Caki2 (cell line): Measurements from ENCODE around the gene LGR4. TPM values are rescaled to one million over a fixed set of nuclear protein-coding genes. Genes with fewer than 3 reads are reported as not detected.

Experiments used
- DNase-seq: peaks from one replicate; pipeline ENCODE4 v3.0.0-alpha.2; 2015; ENCODE audit warnings: low read depth
- in situ Hi-C: cut with HindIII; loops from 2 replicates; pipeline ENCODE4 v1.10.0; 2016; ENCODE audit warnings: low sequenced_read_pairs, low pct_unique_long_range_greater_than_20kb, mixed read lengths
- total RNA-seq: library from RNA; depleted of rRNA; stranded (reverse); fragments of >200 nt; shearing (Covaris generic); gene quantifications from 2 replicates; pipeline ENCODE4 v1.2.3, GENCODE V29; 2014; ENCODE audit warnings: low replicate concordance

The LGR4 gene
- total RNA-seq, 1 experiment from 2014 or later = 58.4 TPM

DNA sequence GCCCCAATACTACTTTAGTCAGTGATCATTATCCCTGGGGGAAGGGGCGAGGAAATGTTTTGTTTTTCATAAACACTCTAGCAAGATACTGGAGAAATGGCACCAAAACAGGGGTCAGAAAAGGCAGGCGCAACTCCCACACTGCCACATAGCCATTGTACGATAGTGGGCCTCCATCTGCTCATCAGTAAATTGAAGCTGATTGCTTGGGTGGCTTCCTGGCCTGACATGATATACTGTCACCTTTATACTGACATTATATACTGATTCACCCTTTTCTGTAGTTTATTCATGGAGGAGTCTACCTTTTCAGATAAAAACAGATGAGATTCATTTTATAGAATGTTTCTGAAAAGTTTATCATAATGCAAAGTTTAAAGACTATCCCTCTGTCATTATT is 57.9 kb downstream of the LGR4 start:
- no peak for DNase-seq
- in situ Hi-C loops = no loop called here

DNA sequence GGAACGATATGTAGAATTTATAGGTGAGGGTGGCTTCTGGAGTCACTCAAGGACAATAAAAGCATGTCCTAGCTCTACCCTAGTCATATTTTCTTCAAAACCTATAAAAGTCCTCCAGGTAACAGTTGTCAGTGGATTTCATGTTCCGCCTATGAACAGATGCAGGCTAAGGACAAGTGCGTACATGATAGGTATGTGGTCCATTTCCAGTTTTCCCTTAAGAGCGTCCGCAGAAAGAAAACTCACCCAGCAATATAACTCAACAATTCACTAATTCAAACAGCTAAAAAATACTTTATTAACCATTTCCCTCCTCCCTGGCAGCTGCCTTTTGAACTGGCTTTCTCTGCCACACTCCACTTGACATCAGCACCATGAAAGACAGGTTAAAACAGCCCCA is 59.4 kb downstream of the LGR4 start:
- DNase-seq = no peak
- in situ Hi-C loops = no loop called here

DNA sequence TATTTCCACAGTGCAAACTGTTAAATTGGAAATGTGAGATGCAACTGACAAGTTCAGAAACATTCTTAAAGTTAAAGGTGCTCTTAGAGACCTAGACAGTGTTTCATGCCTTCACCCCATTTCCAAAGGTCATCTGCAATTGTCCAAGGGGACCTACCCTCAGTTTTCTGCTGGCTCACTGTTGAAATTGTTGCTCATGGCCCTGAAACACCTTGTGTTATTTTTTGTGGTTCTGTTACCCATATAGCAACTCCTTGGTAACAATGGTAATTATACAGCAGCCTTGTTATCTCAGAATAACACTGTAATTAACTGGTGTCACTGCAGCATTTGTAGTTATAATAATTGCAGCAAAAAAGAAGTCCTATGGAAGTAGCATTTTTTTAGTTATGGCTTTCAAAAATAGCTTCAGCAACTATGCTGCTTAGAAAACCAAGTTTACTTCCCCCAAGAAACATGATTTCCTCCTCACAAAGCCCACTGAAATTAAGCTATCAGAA is 60.3 kb downstream of the LGR4 start:
- no peak for DNase-seq
- in situ Hi-C loops = no loop called here

DNA sequence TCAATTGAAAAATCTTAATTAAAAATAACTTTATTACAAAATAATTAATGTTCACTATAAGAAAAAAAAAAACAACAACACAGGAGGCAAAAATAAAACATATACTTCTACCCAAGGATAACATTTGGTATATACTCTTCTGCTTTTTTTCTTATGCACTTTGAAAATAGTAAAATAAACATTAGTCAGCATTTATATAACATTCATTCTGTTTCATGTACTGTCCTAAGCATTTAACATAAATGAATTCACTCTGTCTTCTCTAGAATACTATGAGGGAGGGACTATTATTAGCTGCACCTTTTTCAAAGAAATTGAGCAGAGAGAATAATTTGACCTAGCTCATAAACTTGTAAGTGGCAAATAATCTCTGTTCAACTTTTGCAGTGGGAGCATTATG is 61.3 kb downstream of the LGR4 start:
- no peak for DNase-seq
- in situ Hi-C loops = no loop called here

DNA sequence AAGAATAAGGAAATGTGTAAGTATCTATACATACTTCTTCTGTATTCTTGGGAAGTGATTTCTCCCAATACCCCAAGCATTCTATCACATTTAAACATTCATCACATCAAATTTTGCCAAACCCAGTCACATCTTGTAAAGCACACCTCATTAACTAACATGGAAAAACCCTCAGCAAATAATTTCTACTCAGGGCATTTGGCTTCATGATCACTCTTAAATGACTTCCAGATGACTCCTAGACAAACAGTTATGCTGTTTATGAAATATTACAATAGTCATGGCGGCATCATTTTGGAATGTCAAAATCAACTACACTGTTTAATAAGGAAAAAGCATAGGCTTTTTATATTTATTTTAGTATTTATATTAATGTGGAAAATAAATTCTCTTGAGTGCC is 62.3 kb downstream of the LGR4 start:
- no peak for DNase-seq
- in situ Hi-C loops = no loop called here

DNA sequence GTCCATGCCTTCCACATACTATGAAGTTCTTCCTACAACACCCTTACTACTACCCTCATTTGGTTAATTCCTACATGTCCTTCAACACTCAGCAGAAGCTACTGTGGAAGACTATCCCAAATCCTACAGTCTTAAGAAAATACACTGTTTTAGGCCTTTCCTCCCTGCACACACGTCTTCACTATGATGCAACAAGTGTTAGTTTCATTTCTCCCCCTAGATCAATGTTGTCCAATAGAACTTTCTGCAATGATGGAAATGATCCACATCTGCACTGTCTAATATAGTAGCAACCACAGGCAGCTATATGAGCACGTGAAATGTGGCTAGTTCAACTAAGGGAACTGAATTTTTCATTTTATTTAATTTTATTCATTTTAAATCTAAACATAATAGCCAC is 62.8 kb downstream of the LGR4 start:
- in situ Hi-C loops = no loop called here

DNA sequence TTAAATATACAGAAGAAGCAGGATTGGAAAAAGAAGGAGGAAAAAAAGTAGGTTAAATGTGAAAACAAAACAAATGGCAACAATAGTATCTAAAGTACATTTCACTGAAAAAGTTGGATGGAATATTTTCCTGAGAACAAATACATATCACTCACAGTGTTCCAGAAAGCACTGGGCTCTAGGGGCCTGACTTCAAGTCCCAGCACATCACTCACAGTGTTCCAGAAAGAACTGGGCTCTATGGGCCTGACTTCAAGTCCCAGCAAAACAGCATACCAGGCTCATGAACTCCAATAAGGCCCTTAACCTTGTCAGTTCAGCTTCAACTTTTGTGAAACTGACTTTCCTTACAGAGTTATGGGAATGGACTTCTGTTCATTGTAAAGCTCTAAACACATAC is 63.5 kb downstream of the LGR4 start:
- in situ Hi-C loops = no loop called here
- no peak for DNase-seq

More for the DNA sequence above, 62.8 kb downstream of the LGR4 start:
- DNase-seq = no peak

DNA sequence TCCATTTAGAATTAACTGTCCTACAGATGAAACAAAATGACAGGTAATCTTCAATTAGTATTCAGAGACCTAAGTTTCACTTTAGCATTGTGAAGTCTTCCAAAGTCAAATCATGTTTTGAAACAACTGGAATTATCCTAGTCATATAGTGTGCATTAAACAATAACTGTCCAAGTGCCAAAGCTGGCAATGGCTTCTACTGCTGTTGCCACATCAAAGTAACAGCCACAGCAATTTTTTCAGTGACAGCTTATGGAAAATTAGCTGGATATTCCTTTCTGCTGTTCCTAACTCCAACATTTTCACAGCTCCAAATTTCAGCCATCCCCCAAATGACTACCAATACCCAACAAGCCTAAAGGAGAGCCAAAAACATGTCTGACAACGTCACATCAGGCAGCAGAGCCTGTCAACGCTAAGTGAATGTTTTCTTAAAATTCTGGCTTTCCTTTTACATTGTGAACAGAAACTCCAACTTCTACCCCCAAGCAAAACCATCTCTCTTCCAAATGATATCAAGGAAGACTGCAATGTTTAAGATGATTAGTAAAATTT is 64.3 kb downstream of the LGR4 start:
- in situ Hi-C loops = no loop called here
- no peak for DNase-seq

DNA sequence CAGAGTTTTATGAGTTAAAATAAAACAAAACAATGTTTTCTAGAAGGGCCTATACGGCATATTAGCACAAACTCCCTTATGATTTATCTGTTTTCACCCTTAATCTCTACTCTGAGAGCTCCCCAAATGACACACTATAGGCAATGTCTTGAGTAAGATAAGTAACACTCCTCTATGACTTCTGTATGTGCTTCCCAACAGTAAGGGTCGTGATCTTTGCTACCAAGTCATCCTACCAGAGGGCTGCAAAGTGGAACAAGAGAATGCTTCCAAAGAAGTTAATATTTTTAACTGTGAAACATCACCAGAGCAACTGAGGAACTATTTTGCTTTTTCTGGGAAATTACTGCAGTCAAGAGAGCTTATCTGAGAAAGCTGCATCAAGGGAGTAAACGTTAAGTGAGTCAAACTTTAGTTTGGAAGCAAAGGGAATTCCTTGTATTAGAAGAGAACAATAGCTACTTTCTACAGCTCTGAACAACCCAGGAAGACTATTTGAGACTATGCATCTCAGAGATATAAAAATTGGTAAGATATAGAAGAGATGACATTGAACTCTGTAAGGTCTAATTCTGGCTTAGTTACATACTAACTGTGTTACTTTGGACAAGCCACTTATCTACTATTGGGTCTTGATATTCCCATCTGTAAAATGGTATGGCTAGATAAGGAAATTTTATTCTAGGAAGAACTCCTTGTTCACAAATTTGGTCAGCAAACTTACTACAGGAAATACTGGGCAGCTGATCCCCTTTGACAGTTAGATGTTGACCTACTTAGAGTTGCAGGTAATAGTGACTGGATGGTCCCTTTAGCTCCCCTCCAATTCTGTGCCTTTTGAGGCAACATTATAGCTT is 65.9 kb downstream of the LGR4 start:
- in situ Hi-C loops = no loop called here

DNA sequence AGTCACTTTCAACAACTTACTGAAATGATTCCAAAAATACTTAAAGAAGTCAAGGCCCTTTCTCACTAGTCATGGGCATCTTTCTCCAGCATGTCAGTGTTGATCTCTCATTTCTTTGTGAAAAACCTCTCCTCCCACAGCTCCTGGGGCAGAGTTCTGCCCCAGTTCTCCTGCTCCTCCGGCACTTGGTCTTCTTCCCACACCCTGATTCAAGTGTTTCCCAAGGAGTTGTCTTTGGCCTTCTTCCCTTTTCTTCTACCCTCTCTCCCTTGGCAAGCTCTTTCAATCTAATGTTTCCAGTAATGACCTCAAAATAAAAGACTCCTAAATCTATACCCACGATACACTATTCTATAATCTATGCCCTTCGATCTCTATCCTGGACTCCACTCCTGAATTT is 67.5 kb downstream of the LGR4 start:
- in situ Hi-C loops = no loop called here
- no peak for DNase-seq

More for the DNA sequence above, 65.9 kb downstream of the LGR4 start:
- no peak for DNase-seq

DNA sequence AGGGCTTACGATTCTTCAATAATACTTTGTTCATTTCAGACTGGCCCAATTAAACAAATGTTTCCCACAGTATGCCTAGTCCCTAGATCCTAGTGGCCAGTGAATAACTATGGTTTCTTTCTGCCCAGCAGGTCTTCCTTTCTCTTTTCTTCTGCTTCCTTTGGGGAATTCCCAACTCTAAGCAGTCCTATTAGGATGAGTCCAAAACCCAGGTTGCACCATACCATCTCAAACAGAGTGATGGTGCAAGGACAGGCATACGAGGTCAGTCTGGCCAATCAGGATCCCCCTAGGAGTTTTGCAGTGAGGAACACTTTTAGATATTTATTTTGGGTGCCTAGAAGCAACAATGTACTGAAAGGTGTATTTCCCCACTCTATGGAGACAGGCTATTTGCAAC is 68.2 kb downstream of the LGR4 start:
- in situ Hi-C loops = no loop called here
- no peak for DNase-seq

DNA sequence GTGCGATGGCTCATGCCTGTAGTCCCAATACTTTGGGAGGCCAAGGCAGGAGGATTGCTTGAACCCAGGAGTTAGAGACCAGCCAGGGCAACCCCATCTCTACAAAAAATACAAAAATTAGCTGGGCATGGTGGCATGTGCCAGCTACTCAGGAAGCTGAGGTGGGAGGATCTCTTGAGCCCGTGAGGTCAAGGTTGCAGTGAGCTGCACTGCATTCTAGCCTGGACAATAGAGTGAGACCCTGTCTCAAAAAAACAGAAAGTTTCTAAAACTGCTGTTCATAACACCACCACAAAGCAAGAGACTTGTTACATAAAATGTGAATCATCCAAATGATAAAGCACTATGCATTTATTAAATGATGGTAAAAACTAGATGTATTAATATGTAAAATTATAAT is 69.4 kb downstream of the LGR4 start:
- DNase-seq = no peak
- in situ Hi-C loops = no loop called here

DNA sequence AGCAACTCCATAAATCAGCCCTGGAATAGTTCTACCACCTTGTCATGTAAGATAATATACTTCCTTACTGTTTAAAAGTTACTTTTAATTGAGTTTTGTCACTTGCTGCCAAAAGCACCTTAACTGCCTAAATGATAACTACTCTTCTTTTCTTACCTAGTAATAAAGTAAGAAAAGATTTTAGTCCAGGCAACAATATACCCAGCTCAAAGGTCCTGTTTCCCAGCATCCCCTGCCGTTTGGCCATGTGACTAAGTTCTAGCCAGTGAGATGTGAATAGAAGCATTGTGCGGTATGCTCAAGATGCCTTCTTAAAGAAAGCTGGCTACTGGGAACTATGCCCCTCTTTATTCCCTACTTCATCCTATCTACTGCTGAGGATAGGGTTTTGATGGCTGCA is 70.1 kb downstream of the LGR4 start:
- in situ Hi-C loops = no loop called here
- no peak for DNase-seq

DNA sequence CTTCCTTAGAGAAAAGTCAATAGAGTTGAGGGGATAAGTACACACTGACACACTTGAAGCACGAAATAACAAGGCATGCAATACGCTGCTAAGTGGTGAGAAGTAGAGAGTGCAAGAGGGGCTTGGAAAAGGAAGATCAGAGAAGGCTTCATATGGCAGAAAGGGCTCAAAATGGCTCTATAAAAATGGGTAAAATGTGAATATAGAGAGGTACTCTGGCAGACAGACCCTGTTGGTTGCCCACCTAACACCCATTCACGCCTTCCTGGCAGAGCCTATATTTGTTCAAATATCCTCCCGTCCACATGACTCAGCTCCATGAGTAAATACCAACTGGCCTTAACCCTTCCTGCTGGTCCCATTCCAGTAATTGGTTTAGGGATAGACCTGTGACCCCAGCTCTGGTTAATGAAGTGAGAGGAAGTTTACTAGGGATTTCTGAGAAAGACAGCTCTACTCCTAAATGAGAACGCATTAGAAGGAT is 70.7 kb downstream of the LGR4 start:
- in situ Hi-C loops = no loop called here
- DNase-seq = no peak

DNA sequence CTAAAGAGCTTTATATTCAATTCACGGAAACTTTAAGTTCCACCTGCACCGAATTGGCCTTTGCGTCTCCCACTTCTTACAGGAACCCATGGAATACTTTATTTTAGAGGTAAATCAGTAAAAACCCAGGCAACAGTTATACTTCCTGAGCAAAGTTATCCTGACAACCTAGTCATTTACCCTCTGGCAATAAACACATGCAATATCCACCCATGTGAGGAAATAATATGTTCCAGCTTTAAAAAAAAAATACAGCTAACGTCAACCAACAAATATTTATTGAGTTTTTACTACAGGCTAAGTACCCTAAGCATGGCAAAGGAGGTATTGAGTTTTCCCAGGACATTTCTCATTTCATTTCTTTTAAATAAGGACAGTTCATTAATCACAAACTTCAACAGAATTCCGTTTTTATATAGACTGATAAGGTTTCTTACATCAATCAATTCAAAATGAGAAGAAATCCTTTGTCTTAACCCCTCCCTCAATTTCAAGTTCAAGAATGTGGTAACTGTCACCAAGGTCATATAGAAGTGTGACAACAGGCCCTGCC is 71.2 kb downstream of the LGR4 start:
- in situ Hi-C loops = no loop called here
- no peak for DNase-seq

DNA sequence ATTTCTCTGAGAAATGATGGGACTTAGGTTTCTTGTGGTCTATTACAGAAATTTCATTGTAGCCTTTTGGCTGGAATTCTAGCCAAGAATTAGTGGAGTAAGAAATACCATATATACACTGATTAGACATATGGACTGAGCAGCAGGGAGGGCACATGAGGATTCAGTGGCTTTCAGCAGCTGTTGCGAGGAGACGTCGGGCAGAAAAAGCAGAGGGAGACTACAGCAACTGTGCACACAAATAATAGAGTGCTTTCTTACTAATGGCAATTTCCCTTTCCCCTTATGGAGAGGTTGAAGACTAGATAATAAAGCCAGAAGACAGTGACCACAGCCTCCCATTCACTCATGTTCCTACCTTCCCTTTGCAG is 74.2 kb downstream of the LGR4 start:
- in situ Hi-C loops = no loop called here
- no peak for DNase-seq

DNA sequence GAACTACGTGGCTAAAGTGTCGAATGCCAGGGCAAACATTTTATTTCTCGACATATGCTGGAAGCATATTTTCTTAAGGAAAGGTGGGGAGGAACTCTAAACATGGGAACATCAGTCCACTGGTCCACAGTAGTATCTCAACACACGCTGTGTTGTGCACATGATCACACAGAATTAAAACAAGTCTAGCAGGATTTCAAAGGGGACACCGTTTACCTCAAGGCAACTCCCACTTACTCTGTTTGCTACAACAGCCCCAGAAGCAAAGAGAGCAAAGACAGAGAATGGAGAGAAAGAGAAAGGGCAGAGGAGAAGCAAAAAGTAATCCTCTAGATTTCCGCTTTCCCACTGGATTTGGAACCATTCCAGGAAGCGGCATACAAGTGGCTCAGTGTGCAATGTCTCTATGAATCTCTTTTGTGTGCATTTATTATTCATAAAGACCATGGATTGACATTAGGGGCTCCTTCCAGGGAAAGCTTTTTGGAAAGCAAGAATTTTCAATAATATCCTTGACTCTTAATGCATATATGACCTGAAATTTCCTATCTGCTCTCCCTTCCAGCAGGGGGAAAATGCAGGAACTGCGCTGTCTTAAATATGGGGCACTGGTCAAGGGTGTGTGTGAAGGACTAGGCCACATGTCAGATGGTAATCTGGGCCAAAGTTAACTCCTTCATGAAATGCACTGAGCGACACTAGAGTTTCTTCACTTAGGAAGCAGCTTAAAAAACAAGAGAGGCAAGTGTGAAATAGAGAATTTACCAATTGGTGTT is 74.8 kb downstream of the LGR4 start:
- in situ Hi-C loops = no loop called here
- DNase-seq = no peak

DNA sequence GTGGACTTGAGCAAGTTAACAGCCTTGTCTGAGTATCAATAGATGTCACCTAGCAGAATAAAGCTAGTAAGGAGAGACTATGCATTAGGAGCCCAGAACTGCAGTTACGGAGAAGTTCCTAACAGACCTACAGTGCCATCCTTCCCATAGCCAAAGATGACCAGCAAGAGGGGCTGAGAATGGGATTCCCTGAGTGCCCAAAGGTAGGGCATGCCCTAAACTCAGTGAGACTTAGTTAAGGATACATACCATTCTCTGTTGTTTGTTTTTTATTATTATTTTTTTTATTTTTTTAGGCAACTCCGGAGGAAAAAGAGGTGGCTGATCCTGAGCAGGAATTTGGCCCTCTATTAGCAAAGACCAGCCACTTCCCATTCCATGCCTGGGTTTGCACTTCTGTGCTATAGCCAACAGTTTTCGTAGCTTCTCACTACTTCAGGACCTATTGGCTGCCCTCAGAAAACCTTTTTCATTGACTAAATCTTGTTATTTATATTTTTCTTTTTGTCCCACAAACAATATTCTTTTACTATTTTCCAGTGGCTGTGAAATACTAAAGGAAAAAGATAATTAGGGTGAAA is 76.2 kb downstream of the LGR4 start:
- no peak for DNase-seq
- in situ Hi-C loops = no loop called here
